HG03378 (cell line): Measurements from ENCODE around the gene GBF1.
"Not testable (repeated sequence)": the region's sequence is repeated elsewhere in the genome, so short reads cannot be mapped to it uniquely, and the experiment has no call there.

Experiments
- ATAC-seq: cut with Tn5 transposase; IDR thresholded peaks from one replicate; pipeline ENCODE4 v1.9.1; 2021; ENCODE audit warnings: mild to moderate bottlenecking, moderate library complexity; ENCODE audit not compliant: unreplicated experiment

The GBF1 gene

GRCh38 chr10:102301332-102301731, 56.0 kb downstream of the GBF1 start:
- not testable (repeated sequence) for ATAC-seq

- no peak for ATAC-seq
Observed at GRCh38 chr10:102302611-102303010, 57.3 kb downstream of the GBF1 start.

- no peak for ATAC-seq
Observed at GRCh38 chr10:102306006-102306405, 60.7 kb downstream of the GBF1 start.

GRCh38 chr10:102306710-102307109, 61.4 kb downstream of the GBF1 start:
- ATAC-seq, result no peak

- not testable (repeated sequence) for ATAC-seq
Observed at GRCh38 chr10:102308318-102308717, 63.0 kb downstream of the GBF1 start.

- ATAC-seq, result no peak
Observed at GRCh38 chr10:102309236-102309635, 63.9 kb downstream of the GBF1 start.

- no peak for ATAC-seq
Observed at GRCh38 chr10:102309916-102310315, 64.6 kb downstream of the GBF1 start.

- ATAC-seq, result no peak
Observed at GRCh38 chr10:102310361-102311024, 65.2 kb downstream of the GBF1 start.

- ATAC-seq, result no peak
Observed at GRCh38 chr10:102311025-102311420, 65.7 kb downstream of the GBF1 start.

- ATAC-seq, result no peak
Observed at GRCh38 chr10:102312683-102313082, 67.4 kb downstream of the GBF1 start.

GRCh38 chr10:102313221-102313896, 68.0 kb downstream of the GBF1 start:
- ATAC-seq, result no peak

- no peak for ATAC-seq
Observed at GRCh38 chr10:102314801-102315200, 69.5 kb downstream of the GBF1 start.

- ATAC-seq, result no peak
Observed at GRCh38 chr10:102316421-102316820, 71.1 kb downstream of the GBF1 start.

- no peak for ATAC-seq
Observed at GRCh38 chr10:102322914-102323313, 77.6 kb downstream of the GBF1 start.

- ATAC-seq, result no peak
Observed at GRCh38 chr10:102324061-102324460, 78.7 kb downstream of the GBF1 start.

GRCh38 chr10:102326031-102326430, 80.7 kb downstream of the GBF1 start:
- ATAC-seq, result no peak

GRCh38 chr10:102327002-102327401, 81.7 kb downstream of the GBF1 start:
- no peak for ATAC-seq

- no peak for ATAC-seq
Observed at GRCh38 chr10:102327641-102328040, 82.3 kb downstream of the GBF1 start.

- no peak for ATAC-seq
Observed at GRCh38 chr10:102332772-102333171, 87.4 kb downstream of the GBF1 start.

GRCh38 chr10:102334101-102334500, 88.8 kb downstream of the GBF1 start:
- ATAC-seq, result no peak

- no peak for ATAC-seq
Observed at GRCh38 chr10:102335184-102335583, 89.9 kb downstream of the GBF1 start.

- no peak for ATAC-seq
Observed at GRCh38 chr10:102341038-102341688, 95.8 kb downstream of the GBF1 start.
